GM12891 (cell line): ENCODE data around the gene MAP3K2.

Source experiments
- DNase-seq: peaks from one replicate; pipeline ENCODE4 v3.0.0; 2011; ENCODE audit warnings: low spot score; ENCODE audit not compliant: insufficient read length
- FAIRE-seq: peaks from 2 replicates; lab custom pipeline; 2011; peaks lifted over from hg19 to GRCh38; lab: Jason Lieb, UNC
- PAX5 ChIP-seq: IDR thresholded peaks from 2 replicates; pipeline ENCODE4 v1.6.1; 2011; ENCODE audit warnings: low read length, moderate library complexity, mild to moderate bottlenecking; ENCODE audit not compliant: insufficient read depth, severe bottlenecking
- POLR2A ChIP-seq: IDR thresholded peaks from 2 replicates; pipeline ENCODE4 v1.6.1; 2011; ENCODE audit warnings: low read depth, low read length, control low read depth
- POLR2AphosphoS5 ChIP-seq: IDR thresholded peaks from 2 replicates; pipeline ENCODE4 v1.6.1; 2011; ENCODE audit warnings: low read depth, low read length, control low read depth
- POU2F2 ChIP-seq: IDR thresholded peaks from 2 replicates; pipeline ENCODE4 v1.6.1; 2011; ENCODE audit warnings: low read depth, mild to moderate bottlenecking, control low read depth, low read length, moderate library complexity
- SPI1 ChIP-seq: IDR thresholded peaks from 2 replicates; pipeline ENCODE4 v1.6.1; 2011; ENCODE audit warnings: low read depth, low read length, control low read depth
- TAF1 ChIP-seq: IDR thresholded peaks from 2 replicates; pipeline ENCODE4 v1.6.1; 2011; ENCODE audit warnings: low read depth, low read length, control low read depth

The MAP3K2 gene

GRCh38 chr2:127397568-127398238 lies 9.9 kb upstream of the MAP3K2 start:
- DNase-seq (no peak), FAIRE-seq (no peak)
- no peak for TF ChIP-seq PAX5
- TF ChIP-seq TAF1: no peak
- no peak for TF ChIP-seq SPI1
- TF ChIP-seq POLR2AphosphoS5: no peak
- no peak for TF ChIP-seq POLR2A

- DNase-seq: no peak
- TF ChIP-seq POLR2A (no peak), POU2F2 (no peak), SPI1 (no peak), TAF1 (no peak), PAX5 (no peak), POLR2AphosphoS5 (no peak)
- FAIRE-seq: no peak
Measured at GRCh38 chr2:127394492-127394891, 6.7 kb upstream of the MAP3K2 start.

GRCh38 chr2:127392828-127393578 lies 5.2 kb upstream of the MAP3K2 start:
- FAIRE-seq (no peak), DNase-seq (no peak)
- TF ChIP-seq PAX5 (no peak), POLR2A (no peak), POU2F2 (no peak), SPI1 (no peak), TAF1 (no peak), POLR2AphosphoS5 (no peak)

- TF ChIP-seq POU2F2: no peak
- no peak for TF ChIP-seq PAX5
- peak; percentile 45 for TF ChIP-seq SPI1
- FAIRE-seq (no peak), DNase-seq (no peak)
Measured at GRCh38 chr2:127392133-127392827, 4.5 kb upstream of the MAP3K2 start.

- TF ChIP-seq POLR2AphosphoS5 (no peak), PAX5 (no peak), SPI1 (peak; percentile 89), POU2F2 (no peak), POLR2A (no peak), TAF1 (no peak)
- DNase-seq (no peak), FAIRE-seq (peak; percentile 92)
Measured at GRCh38 chr2:127389778-127390435, 2.1 kb upstream of the MAP3K2 start.

GRCh38 chr2:127388423-127389164 lies 819 bp upstream of the MAP3K2 start:
- TF ChIP-seq SPI1 (no peak), POU2F2 (no peak; the same call in 1 of the 2 replicates), POLR2AphosphoS5 (peak; percentile 36; the same call in 1 of the 2 replicates)
- peak; percentile 9 for FAIRE-seq
- no peak for DNase-seq

- FAIRE-seq (no peak), DNase-seq (peak; percentile 61)
- TF ChIP-seq POLR2AphosphoS5 (no peak), TAF1 (no peak), POLR2A (0 out of 2 replicates have a peak, but pooled peaks have one; percentile 38), POU2F2 (no peak), SPI1 (no peak), PAX5 (no peak)
Measured at GRCh38 chr2:127386764-127387654, 766 bp downstream of the MAP3K2 start.

DNA sequence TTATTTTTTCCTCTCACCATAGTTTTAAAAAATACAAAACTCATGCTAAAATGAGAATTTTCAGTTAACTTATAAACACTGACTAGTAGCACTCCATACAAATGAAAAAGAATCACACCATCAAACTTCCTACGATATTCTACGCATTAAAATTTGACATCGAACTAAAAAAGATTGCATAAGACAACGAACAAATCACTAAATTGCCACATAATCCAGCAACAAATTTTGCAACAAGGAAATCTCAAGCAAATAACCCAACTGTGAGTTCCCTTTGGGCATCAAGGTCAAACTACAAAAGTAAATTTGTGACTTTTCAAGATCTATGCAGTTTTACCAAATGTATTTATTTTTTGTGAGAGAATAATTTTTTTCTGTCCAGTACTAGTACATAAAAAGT lies 1.5 kb downstream of the MAP3K2 start:
- no peak for FAIRE-seq
- TF ChIP-seq POLR2A (no peak), TAF1 (no peak), SPI1 (no peak), PAX5 (no peak), POU2F2 (no peak), POLR2AphosphoS5 (no peak)
- no peak for DNase-seq
